ENCODE results near the gene SLC19A1. TPM values are rescaled to one million over a fixed set of nuclear protein-coding genes. Genes with fewer than 3 reads are reported as not detected.

Gene SLC19A1
- total RNA-seq, 4 donors from 2014 or later: 1.5 to 8.6 (median 5.3) TPM

DNA sequence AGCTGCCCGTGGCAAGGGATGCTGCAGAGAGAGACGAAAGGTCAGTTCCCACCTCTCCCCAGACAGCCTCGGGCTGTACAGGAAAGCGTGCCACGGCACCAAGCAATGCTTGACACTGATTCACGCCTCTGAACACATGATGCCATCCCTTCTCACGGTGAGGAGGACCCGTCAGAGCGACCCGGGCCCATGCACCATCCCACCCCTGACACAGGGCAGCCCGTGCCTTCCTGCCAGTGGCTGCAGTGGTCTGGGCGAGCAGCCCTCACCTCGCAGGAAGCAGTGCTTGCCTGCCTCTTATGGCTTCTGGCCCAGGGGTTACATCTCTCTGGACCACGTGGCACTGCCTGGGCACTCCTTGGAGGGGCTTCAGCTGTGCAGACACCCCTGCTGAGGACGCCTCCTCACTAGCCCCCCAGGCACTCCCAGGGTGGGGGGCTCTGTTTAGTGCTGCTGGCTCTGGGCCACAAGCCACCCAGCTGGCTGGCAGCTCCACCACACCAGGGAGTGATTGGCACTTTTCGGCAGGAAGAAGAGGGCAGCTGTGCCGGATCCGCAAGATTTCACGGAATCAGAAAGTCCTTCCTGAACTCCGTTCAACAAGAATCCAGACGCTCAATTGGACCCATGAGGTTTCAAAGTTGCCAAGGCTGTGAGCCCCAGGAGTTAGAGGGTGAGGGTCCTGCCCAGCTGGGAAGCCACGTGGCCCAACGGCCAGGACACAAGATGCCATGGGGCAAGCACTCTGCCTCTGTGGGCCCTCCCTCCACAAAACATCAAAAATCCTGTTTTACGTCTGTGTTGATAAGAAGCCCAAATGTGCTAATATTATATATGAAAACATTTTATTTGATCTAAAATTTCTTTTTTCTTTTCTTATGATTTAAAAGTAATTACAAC, 34.8 kb upstream of the SLC19A1 start:
- no peak for TF ChIP-seq EP300 (IDR thresholded peaks at IDR 0.05)
- TF ChIP-seq, protein P1, sequence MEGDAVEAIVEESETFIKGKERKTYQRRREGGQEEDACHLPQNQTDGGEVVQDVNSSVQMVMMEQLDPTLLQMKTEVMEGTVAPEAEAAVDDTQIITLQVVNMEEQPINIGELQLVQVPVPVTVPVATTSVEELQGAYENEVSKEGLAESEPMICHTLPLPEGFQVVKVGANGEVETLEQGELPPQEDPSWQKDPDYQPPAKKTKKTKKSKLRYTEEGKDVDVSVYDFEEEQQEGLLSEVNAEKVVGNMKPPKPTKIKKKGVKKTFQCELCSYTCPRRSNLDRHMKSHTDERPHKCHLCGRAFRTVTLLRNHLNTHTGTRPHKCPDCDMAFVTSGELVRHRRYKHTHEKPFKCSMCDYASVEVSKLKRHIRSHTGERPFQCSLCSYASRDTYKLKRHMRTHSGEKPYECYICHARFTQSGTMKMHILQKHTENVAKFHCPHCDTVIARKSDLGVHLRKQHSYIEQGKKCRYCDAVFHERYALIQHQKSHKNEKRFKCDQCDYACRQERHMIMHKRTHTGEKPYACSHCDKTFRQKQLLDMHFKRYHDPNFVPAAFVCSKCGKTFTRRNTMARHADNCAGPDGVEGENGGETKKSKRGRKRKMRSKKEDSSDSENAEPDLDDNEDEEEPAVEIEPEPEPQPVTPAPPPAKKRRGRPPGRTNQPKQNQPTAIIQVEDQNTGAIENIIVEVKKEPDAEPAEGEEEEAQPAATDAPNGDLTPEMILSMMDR (IDR thresholded peaks at IDR 0.05): no peak
- Histone ChIP-seq H3K4me3 (no peak overlapping the region), H3K27me3 (peaks cover 50% of the 10 kb centered on the region), H3K27ac (no peak overlapping the region), H3K4me1 (no peaks in the 10 kb centered on the region), H3K9me3 (no peaks in the 10 kb centered on the region), H3K36me3 (no peaks in the 10 kb centered on the region)
- 60 to 84% methylated on average over 1 to 4 of the region's 24 CpGs for WGBS, 2 donors (ENCODE audit: low coverage in 1 of 2)
- no peak for ATAC-seq

DNA sequence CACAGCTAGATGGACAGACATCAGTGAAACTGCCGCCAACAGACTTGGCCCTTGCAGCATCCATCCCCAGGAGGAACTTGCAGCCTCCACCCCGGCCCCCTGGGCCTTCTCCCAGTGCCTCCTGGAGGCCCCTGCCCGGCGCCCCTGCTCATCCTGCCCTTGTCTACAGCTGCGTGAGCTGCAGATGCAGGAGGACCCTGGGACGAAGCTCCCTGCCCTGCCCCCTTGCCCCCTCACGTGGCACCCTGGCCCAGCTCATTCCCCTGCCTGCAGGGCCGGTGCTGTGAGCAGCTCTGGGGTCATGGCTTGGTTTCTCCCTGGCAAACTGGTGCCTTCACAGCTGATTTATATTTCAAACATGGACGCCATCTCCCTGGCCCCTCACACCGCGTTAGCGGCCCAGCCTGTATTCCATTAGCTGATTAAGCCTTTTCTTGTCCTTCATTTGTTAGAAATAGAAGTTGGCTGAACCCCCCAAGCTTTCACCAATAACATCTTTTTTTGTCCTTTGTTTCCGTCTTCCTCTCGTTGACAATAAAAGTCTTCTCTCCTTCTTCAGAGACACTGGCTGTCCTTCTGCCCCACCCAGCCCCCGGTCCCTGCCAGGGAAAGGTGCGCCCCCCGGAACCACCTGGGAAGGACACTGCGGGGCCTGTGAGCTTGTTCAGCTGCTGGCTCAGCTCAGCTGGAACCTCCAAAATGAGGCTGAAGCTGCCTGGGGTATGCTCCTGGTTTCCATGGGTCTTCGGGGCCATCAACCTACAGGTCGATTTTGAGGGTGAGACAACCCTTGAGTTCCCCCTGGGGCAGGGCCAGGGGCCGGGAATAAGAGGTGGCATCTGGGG, 34.0 kb upstream of the SLC19A1 start:
- H3K4me1 ChIP-seq: peaks cover 0 to 8% (median 0%) of the 10 kb centered on the region in 3 donors
- no peak overlapping the region for H3K4me3 ChIP-seq
- H3K27ac ChIP-seq: no peak overlapping the region
- no peaks in the 10 kb centered on the region for H3K9me3 ChIP-seq
- no peak for ATAC-seq
- TF ChIP-seq, protein P1 (IDR thresholded peaks at IDR 0.05): no peak
- TF ChIP-seq POLR2A (IDR thresholded peaks at IDR 0.05): no peak
- no peak for TF ChIP-seq EP300 (IDR thresholded peaks at IDR 0.05)
- no peak for TF ChIP-seq POLR2AphosphoS5 (IDR thresholded peaks at IDR 0.05)
- H3K27me3 ChIP-seq: peaks cover 43% of the 10 kb centered on the region
- H3K36me3 ChIP-seq: no peaks in the 10 kb centered on the region
- 58 to 93% methylated on average over 5 to 7 of the region's 21 CpGs for WGBS, 2 donors (ENCODE audit: low coverage in 1 of 2)

DNA sequence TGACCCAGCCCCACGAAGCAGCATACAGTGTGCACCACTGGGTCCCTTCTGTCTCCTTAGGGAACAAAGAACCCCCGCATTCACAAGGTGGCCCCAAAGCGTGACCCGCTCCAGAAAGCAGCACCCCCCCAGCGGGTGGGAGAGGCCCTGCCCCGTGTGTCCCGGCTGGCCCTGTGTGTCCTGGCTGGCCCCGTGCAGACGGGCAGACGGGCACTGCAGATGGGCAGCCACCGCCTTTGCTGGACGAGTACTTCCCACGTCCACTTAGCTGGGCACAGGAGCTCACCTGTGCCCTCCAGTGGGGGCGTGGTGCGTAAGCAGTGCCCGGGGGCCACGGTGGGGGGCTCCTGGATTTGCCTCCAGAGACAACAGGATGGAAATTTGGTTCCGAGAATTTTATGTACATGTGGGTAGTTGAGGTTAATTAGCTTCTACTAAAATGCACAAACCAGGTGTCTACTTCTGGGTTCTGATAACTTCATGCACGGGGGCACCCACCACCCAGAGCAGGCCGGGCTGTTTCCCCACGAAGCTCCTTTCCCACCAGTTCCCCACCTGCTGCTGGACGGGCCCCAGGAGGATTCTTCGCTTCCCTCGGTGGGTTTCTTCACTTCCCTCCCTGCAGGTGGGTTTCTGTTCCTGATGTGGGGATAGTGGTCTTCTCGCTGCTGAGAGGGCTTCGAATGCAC, 33.2 kb upstream of the SLC19A1 start:
- Histone ChIP-seq H3K27ac (no peak overlapping the region), H3K4me1 (peaks cover 0 to 15% (median 0%) of the 10 kb centered on the region in 3 donors), H3K4me3 (no peak overlapping the region), H3K36me3 (no peaks in the 10 kb centered on the region), H3K9me3 (no peaks in the 10 kb centered on the region), H3K27me3 (peaks cover 35% of the 10 kb centered on the region)
- WGBS, 2 donors (ENCODE audit: low coverage in 1 of 2): 81% methylated on average over 6 of the region's 26 CpGs; no CpG with 5 or more reads in 1 of the 2 donors
- TF ChIP-seq POLR2AphosphoS5 (IDR thresholded peaks at IDR 0.05): no peak
- TF ChIP-seq, protein P1 (IDR thresholded peaks at IDR 0.05): no peak
- TF ChIP-seq EP300 (IDR thresholded peaks at IDR 0.05): no peak
- TF ChIP-seq POLR2A (IDR thresholded peaks at IDR 0.05): no peak
- ATAC-seq: no peak

DNA sequence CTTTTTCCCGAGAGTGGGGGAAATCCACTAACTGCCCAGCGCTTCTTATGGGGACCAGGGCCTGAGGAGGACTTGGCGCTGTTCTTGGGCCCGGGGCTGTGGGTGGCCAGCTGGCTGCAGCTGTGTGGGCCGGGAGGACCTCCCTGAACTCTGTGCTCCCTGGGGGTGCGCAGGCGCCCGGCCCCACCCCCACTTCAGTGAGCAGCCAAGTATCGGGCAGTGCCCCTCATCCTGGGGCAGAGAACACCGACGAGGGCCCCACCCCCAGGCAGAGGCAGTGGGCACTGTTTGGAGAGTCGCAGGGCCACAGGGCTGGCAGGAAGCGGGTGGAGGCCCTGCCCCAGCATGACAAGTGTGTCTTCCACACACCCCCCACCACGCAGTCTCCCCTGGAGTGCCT, 32.5 kb upstream of the SLC19A1 start:
- Histone ChIP-seq H3K9me3 (no peaks in the 10 kb centered on the region), H3K27ac (no peak overlapping the region), H3K4me3 (no peak overlapping the region), H3K4me1 (peaks cover 0 to 19% (median 0%) of the 10 kb centered on the region in 3 donors), H3K36me3 (no peaks in the 10 kb centered on the region), H3K27me3 (peaks cover 28% of the 10 kb centered on the region)
- TF ChIP-seq EP300 (IDR thresholded peaks at IDR 0.05) (no peak), POLR2AphosphoS5 (IDR thresholded peaks at IDR 0.05) (no peak), POLR2A (IDR thresholded peaks at IDR 0.05) (no peak)
- TF ChIP-seq, protein P1 (IDR thresholded peaks at IDR 0.05): no peak
- no peak for ATAC-seq
- 40% methylated on average over 1 of the region's 14 CpGs; no CpG with 5 or more reads in 1 of the 2 donors for WGBS, 2 donors (ENCODE audit: low coverage in 1 of 2)
